ENCODE results near the gene BICD1.

GRCh38 chr12:32171211-32171610 lies 64.6 kb downstream of the BICD1 start:
- TF ChIP-seq CTCF (IDR thresholded peaks at IDR 0.05; ENCODE audit: low read depth, low read length, poor library complexity, severe bottlenecking) (no peak), EZH2phosphoT487 (IDR thresholded peaks at IDR 0.05; ENCODE audit: borderline replicate concordance, low read length) (no peak)

Measured in DOHH2 (cell line).